ENCODE results near the gene MLEC.

MLEC gene

DNA sequence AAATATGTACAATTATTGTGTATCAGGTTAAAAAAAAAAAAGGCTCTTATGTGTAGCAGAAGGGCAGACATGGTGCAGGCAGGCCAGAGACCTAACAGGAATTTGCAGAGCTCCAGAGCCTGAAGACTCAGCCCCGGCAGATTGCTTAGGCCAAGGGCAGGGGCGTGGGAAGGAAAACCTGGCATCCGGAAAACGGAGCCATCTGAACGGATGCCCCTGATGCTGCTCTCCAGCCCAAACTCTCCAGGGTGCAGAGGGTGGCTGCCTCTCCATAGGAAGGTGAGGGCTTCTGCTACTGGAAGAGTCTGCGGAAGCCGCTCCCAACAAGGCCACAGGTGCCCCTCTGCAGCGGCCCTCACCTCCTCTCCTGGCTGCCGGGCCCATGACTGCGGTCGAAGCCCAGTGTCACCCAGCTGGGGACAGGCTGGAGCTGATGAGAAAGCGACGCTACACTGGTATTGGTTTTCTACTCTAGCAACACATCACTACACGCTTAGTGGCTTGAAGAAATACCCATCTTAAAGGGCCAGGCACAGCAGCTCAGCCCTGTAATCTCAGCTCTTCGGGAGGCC, 58.1 kb downstream of the MLEC start:
- DNase-seq (ENCODE audit: low read depth) = no peak

GRCh38 chr12:120748242-120748641, 61.3 kb downstream of the MLEC start:
- DNase-seq (ENCODE audit: low read depth) = no peak

- DNase-seq (ENCODE audit: low read depth) = no peak
These were observed 62.3 kb downstream of the MLEC start for GRCh38 chr12:120749256-120749655.

DNA sequence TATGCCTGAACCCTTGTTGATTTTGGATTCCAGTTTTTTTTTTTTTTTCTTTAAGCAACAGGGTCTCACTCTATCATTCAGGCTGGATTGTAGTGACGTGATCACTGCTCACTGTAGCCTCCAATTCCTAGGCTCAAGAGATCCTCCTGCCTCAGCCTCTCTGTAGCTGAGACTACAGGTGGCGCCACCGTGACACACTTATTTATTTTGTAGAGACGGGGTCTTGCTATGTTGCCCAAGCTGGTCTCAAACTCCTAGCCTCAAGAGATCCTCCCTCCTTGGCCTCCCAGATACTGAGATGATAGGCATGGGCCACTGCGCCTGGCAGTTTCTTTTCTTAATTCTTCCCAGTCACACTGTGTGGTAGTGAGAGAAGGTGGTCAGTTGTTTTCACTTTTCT, 63.9 kb downstream of the MLEC start:
- DNase-seq (ENCODE audit: low read depth) = no peak

DNA sequence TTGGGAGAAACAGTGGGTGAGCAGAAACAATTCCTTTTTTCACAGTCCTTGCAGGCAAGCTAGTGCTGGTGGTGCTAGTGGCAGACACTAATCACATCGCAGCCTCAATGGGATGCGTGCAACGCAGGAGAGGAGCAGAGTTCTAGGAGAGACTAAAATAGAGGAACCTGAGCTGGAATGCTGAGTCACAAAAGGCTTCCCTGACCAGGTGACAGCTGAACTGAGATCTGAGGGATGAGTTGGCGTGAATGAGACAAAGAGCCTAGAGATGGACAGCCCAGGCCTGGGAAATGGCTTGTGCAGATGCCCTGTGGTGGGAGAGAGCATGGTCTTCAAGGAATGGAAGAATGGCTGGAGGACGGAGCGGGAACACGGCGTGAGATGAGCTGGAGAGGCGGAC, 64.4 kb downstream of the MLEC start:
- DNase-seq (ENCODE audit: low read depth) = no peak
